UCSD-AML1 (cell line): Measurements from ENCODE around the gene HDAC8.
"Not testable (repeated sequence)": the region's sequence is repeated elsewhere in the genome, so short reads cannot be mapped to it uniquely, and the experiment has no call there.

ENCODE experiments used
- DNase-seq: peaks from one replicate; lab custom pipeline; 2025; ENCODE audit not compliant: unreplicated experiment; lab: John Stamatoyannopoulos, UW

The HDAC8 gene

DNA sequence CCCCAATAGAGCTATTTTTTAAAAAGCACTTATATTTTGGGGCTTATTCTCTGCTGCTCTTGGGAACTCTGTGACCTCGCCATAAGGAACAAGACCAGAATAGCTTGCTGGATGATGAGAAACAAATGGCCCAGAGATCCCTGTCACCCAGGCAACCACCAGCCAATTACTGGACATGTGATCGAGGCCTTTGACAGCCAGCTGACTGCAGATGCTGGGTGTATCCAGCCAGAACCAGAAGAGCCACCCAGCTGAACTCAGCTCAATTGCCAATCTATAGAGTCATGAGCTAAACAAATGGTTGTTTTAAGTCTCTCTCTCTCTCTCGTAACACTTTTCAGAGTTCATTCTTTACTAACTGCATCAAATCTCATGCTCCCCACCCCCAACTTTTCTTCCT is 242.5 kb downstream of the HDAC8 start:
- DNase-seq = no peak

DNA sequence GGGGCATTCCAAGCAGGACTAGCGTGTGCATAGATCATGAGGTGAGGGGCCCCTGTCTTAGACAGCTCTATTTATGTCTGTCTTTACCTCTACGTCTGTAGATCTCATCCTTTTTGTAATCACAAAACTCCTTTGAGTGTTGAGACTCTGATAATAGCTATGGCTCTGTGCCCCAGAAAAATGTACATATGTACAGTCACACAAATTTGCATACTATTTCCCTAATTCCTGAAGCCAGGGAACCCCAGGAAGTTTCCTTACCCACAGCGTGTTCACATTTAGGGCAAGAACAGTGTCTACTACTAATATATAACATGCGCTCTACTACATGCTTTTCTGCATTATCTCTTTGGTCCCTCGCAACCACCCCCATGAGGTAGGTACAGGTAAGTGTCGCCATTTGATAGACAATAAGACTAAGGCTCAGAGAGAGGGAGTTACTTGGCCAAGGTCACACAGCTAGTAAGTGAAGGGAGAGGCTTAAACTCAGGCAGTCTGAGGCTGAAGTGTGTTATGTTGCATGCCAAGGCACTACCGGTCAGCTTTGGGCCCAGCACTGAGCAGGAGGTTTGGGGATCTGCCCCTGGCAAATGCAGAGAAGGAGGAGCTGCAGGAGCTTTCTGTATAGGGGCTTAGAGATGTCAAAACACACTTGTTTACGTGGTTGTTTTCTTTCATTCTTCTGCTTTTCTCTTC is 245.9 kb downstream of the HDAC8 start:
- DNase-seq = no peak

DNA sequence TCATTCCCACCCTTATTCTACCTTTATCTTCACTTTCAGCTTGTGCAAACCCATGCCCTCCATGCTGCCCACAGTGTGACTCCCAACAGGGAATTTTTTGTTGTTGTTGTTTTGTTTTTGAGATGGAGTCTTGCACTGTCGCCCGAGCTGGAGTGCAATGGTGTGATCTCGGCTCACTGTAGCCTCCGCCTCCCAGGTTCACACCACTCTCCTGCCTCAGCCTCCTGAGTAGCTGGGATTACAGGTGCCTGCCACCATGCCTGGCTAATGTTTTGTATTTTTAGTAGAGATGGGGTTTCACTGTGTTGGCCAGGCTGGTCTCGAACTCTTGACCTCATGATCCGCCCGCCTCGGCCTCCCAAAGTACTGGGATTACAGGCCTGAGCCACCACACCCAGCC is 253.0 kb downstream of the HDAC8 start:
- DNase-seq = not testable (repeated sequence)

DNA sequence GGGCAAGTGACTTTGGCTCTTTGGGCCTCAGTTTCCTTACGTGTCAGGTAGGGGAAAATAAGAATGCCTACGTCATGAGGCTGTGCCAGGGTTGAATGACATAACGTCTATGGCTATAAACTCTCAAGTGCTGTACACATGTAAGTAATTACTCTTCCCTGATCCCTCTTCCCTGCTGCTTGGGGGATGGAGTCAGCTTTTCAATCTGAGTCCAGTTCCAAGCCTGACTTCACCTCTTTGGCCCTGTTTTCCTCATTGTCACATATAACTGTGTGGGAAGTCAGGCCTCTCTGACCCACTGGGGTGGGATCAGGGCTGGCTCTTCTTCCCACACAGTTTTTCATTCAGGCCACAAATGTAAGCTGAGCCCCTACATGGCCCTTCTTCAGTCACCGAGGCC is 255.5 kb downstream of the HDAC8 start:
- no peak for DNase-seq

DNA sequence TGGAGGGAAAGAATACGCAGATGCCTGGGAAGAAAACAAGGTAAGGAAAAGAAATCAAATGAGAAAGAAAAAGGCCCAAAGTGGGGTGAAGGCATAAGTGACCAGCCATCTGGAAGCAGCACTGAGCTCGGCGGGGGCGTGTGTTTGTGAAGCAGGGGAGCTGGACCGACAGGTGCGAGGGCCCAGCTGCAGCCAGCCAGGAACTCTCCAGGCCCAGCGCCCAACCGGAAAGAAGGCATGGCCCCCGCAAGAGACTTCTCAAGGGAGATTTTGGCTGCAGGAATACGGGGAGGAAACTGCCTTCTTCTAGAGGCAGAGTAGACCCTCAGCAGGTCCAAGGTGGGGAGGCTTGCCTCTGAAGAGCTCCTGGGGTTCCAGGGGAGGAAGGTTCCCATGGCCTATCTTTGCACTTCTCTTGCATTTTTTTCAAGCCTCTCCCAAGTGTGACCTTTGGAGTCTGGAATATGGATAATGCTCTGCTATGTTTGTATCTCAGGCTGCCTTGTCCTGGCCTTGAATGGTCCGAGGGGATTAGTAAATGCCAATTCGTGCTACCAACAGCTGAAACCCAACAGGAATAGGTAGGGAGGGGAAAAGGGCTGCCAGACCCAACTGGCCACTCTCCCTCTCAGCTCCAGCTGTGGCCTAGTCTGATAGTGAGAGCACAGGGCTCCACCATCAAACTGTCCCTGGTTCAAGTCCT is 256.1 kb downstream of the HDAC8 start:
- DNase-seq = no peak

DNA sequence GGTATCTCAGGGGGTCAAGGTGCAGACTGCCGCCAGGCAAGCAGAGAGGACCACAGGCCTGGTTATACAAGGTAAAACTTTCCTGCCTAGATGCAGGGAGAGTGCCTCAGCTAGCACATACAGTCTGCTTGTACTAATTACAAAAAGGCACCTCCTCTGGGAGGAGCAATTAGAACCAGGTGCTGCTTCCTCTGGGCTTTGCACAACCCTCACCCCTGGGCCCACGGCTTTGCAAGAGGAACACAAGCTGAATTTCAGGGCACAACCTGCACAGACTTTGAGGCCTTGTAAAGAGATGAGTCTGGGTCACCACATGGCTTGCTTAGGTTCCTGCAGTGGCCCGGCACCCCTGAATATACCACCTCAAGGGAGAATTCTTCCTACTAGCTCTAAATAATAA is 257.8 kb downstream of the HDAC8 start:
- DNase-seq = no peak

DNA sequence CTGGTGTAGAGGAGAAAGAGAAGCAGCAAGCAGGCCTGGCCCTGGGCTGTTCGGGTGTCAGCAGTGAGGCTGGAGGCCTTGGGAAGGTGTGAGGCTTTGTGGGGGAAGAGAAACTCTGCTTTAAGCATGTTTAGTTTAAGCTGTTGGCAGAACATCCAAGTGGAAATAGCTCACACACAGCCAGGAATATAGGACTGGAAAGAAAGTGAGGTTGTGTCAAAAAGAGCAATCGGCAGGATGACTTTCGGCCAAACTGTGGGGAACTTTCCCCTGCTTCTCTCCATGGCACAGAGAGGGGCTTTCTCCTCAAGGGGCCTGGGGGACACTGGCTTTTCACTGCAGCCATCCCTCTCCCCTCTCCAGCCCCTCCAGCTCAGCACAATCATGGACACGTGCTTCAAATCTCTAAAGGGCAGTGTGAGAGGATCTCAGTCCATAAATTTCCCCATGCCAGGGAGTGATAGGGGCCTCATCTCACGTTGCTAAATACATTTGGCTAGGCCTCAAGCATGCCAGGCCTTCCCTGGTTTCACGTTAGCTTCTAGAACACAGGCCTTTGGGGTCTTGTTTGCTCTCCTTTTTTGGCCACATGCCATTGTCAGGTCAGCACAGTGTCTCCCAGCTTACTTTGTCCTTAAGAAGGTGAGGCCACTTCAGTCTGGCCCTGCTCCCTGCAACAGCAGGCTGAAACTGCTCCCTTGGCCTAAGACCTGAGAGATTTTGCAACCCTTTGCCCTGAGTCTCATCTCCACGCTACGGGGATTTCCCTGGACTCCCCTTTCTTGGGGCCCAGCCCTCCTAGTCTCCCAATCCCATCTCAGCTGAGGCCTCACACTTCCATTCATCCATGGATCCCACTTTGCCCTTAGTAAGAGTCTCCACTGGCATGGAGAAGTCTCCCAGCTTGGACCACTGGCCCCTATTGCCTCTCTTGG is 258.7 kb downstream of the HDAC8 start:
- no peak for DNase-seq

DNA sequence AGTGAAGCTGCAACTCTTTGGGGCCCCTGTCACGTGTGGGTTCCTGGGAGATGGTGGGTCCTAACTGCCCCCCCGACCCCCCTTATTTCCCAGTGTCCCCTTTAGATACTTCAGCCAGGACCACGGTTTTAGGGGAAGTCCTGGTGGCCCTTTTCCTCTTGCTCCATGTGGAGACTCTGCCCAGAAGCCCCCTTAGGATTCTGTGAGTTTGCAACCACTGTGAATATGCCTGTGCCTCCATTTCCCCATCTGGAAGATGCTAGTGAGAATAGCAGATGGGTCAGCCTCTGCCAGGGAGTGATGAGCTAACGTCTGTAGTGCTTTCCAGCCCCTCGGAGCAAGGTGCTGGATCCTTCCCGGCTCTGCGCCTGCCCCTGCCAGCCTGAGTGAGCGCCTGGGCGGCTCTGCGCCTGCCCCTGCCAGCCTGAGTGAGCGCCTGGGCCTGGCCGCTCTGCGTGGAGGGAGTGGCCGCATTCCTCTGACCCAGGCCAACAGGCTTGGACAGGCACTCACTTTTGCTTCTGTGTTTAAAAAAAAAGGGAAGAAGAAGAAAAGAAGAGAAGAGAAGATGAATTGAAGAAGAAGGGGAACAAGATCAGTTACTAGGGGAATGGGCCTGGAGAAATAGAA is 260.2 kb downstream of the HDAC8 start:
- DNase-seq = no peak

DNA sequence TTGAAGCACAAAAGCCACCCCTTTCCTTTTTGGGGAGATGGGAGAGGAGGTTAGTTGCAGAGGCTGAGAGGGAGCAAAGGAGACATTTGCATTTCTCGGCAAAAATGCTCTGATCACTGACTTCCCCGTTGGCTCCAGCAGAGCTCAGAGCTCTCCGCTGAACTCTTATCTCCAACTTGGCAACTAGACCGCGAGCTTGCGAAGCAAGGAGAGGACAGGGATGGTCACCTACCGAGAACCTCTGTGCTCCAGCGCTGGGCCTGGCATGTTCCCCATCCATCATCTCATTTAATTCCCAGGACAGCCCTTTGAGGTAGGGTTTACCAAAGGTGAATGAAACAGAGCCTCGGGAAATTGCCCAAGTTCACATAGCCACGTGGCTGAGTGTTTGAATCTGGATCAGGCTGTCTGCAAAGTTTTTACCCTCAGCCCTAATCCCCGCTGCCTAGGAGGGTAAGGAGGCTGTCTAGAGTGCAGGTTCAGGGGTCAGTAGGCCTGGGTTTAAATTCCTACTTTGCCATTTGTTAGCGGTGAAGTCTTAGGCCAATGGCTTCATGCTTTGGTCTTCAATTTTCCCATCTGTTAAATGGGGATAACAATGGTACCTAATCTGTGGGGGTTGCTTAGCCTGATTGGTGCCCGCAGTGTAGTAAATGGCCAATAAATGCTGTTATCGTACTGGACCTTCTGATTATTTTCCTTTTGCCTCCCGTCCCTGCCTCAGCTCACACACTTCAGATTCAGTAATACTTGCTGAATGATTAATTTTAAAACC is 263.2 kb downstream of the HDAC8 start:
- no peak for DNase-seq

DNA sequence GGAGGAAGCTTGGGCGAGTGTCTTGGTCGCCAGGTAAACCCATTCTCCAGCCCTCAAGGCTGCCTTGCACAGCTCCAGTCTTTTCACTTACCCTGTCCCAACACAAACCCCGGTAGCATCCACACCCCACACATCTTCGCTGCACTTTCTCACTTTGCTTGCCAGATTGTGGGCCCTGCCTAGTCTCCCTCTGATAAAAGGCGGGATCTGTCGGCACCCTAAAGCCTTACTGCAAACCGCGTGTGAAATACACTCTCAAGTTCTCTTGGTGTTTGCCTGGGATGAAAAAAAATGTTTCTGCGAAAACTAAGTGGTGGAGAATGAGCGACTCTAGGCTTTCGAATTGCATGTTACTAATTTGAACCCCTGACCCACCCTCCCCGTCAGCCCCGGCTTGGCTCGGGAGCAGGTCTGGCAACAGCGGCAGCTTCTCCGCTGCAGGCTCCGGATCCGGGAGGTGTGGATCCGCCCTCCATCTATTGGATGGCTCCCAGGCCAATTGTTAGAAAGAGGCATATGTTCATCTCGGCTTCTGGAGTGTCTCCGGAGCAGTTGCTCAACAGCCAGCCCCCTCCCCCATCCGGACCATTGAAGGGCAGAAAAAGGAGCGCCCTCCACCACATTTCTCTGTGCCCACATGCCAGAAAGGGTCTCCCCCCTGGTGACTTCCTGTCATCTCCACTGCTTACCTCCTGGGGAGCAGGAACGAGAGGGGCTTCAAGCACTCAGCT is 263.9 kb downstream of the HDAC8 start:
- peak; percentile 37 for DNase-seq

DNA sequence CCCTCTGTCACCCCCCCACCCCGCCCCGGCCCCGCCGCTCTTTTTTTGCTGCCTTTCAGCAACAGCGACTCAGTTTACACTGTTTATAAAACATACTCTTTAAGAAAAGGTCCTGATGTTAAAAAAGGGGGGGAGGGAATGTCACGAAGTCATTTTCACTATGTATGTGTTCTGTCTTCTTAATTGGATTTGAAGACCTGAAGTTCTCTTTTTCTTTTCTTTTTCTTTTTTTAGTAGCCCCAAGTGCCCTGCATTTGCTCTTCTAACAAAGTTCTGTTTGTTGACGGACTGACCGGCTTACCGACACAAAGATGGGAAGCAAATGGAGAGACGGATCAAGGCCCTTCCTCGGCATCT is 264.5 kb downstream of the HDAC8 start:
- no peak for DNase-seq

DNA sequence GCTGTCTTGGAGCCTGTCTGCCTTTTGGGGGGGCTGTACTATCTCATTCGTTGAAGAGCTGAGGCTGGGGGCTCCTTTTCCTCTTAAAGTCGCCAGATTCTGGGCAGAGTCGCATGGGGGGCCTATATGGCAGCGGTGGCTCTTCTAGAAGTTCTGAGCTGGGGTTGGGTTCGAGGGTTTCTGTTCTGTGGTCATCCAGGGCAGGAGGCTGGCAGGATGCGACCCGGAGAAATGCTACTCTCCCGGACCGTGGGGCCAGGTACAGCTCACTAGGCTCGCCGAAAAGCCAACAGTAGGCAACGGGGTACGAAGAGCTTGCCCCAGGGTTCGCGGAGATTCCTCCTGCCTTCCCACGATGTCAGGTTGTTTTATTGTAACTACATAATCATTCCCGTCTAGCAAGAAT is 265.0 kb downstream of the HDAC8 start:
- DNase-seq = no peak

DNA sequence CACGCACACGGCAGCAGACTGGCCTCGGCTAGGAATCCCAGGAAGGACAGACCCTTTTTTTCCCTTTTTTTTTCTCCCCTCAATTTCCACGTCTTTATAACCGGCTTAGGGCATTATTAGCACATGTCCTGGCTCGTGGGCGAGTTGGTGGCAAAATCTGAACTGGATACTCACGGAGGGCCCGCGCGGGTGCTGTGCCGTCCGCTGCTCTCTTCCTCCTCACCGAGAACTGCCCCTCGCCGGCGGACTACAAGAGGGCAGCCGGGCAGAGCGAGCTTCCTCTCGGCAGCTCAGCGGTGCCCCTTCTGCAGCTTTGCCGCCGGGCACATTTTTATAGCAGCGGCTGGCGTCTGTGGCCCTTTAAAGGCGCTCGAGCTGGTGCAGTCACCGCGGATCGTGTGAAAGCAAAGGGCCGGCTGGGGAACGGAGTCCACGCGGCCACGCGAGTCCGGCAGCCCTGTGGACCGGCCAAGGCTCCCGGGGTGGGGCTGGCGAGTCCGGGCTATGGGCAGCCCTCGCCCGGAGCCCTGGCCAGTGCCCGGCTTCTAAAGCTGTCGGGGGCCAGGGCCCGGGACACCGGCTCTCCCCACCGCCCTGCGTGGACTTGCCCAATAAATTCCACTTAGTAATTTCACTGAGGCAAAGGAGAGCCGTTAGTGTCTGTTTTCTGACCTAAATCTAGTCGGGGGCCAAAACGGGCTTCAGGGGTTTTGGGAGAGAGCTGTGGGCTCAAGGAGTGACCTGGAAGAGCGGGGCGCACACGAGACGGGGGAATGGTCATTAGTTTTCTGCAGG is 265.6 kb downstream of the HDAC8 start:
- DNase-seq = peak; percentile 54

DNA sequence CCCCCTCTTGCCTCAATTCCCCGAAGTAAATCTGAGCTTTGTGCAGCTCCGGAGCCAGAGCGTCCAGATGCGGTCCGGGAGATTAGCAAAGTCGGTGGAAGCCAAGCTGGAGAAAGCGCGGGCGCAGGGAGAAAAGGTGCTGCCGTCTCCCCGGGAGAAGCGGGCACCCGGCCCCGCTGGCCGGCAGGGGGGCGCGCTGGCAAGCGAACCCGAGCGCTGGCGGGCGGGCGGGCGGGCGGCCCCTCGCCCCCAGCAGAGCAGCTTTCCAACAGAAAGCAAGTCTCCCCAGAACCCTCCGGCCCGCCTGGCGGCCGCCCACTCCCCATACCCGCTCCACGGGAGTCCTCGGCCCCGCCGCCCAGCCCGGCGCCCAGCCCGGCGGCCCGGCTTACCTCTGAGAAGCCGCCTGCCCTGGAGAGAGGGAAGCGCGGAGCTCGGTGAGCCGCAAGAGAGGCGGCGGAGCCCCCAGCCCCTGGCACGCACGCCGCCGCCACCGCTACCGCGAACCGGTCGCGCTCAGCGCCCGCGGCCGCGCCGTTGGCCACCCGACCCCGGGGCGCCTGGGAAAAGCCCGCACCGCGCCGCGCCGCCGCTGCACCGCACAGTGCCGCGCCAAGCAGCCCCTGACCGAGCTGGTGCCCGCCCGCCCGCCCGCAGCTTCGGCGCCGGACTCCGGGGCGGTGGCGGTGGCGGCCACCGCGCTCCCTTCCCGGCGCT is 266.4 kb downstream of the HDAC8 start:
- DNase-seq = no peak

DNA sequence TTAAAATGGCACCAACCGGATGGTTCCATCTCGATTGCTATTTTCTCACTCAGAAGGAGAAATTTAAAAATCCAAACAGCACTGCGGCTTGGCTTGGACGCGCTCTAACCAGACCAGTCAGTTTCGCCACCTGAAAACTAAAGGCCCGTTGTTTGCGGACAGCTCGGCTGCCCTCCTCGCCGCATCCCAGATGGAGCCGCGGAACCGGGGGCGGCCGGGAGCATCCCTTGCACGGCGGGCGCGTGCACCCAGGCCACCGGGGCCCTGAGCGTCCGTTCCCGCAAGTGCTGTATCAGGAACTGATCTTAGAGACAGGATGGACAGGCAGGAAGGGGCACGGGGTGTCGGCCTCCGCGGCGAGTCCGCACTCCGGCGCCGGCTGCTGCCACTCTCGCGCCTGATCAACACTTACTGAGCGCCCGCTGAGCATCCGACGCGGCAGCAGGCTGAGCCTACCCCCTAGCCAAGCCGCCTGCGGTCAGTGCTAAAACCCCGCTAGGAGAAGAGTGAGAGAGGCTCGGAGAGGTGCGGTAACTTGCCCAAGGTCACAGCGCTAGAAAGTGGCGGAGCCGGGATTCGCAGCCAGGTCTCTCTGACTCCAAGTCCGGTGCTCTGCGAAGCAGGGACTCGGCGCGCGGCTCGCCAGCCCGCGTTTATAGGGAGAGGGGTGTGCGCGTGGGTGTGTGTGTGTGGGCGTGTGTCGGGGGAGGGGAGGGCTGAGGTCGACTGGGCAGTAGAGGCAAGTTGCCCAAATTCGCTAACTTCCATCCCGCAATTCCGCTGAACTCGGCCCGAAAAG is 267.2 kb downstream of the HDAC8 start, which contains the start of gene CITED1:
TSS of gene CITED1 (minus strand) at position 629 of the 799 bp plus-strand sequence. CDS start 3,045 bp downstream, outside the sequence.
- no peak for DNase-seq

DNA sequence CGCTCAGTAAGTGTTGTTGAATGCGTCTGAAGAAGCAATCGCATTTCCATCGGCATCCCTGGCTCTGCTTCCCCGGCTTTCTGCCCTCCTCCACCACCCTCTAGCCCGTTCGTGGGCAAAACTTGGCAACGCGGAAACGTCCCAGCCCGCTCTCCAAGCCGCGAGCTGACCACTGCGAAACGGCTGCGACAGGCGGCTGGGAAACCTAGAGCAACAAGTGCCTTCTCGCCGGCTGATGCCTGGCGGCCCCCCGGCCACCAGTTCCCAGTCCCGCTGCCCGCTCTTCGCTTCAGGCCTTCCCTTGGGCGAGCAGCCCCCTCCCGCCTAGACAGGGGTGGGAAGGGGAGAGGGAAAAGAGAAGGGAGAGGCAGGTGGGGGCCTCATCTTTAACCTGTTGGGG is 267.8 kb downstream of the HDAC8 start:
- no peak for DNase-seq

DNA sequence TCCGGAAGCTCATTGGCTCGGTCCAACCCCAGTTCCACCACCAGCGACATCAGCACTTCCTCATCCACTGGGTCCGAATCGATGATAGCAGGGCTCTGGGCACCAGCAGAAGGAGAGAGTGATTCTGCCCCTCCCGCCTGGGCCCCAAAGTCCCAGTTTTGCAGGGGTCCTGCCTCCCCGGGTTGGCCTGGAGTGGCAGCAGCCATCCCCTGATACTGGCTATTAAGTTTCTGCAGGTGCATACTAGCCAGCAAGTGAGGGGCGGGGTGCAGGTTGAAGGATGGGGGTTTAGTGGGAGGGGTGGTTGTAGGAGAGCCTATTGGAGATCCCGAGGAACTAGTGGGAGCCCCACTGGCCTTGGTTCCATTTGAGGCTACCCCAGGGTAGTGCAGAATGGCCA is 270.9 kb downstream of the HDAC8 start:
- no peak for DNase-seq
